HCT116 (cell line): ENCODE data around the gene STING1. TPM values are rescaled to one million over a fixed set of nuclear protein-coding genes. Genes with fewer than 3 reads are reported as not detected.
"Not testable (repeated sequence)": the region's sequence is repeated elsewhere in the genome, so short reads cannot be mapped to it uniquely, and the experiment has no call there.

Experiments used
- ATAC-seq: fragments of 200-7000 bp; cut with Tn5 transposase; 2 replicates; pipeline ENCODE4 v1.9.1; 2020; ENCODE audit warnings: mild to moderate bottlenecking, moderate library complexity
- BruUV-seq: library from RNA; stranded (reverse); fragments of 400-500 nt; replicated peaks from 2 replicates; lab custom pipeline; 2021; lab: Mats Ljungman, UMichigan
- CTCF ChIA-PET: fragments of 300-600 bp; sonication (Branson Sonifier 250); formaldehyde crosslinking; loops from one replicate; lab custom pipeline; 2021; ENCODE audit warnings: antibody characterized with exemption; lab: Charles Lee
- POLR2A ChIA-PET: fragments of 300-600, 350-600 bp; sonication (Branson Sonifier 250); formaldehyde crosslinking; loops from one replicate; lab custom pipeline; 2021; ENCODE audit warnings: antibody characterized with exemption; lab: Charles Lee
- RAD21 ChIA-PET, 2 experiments: fragments of 300-600 bp; sonication (Branson Sonifier 250); formaldehyde crosslinking; loops; one replicate each; lab custom pipeline; 2023; ENCODE audit warnings: low total read pairs in 2 of 2; ENCODE audit not compliant: uncharacterized antibody in 2 of 2, unreplicated experiment in 2 of 2, low non-redundant PET in 1 of 2; lab: Charles Lee
- DNase-seq: peaks from one replicate; pipeline ENCODE4 v3.0.0-alpha.2; 2010; ENCODE audit warnings: low read depth, low spot score
- H2AFZ ChIP-seq: fragments of 200-600 bp; shearing (Covaris generic), sonication (generic); 2 replicates; pipeline ENCODE4 v1.6.1; 2017; ENCODE audit warnings: low read depth, mixed run types, mixed read lengths, antibody characterized with exemption, low read length; ENCODE audit not compliant: poor library complexity, severe bottlenecking
- H3K27ac ChIP-seq: 2 replicates; pipeline ENCODE4 v1.5.1; 2012; ENCODE audit warnings: low read depth, low read length
- H3K27me3 ChIP-seq: fragments of 200-600 bp; sonication (generic); 2 replicates; pipeline ENCODE4 v1.6.1; 2016; ENCODE audit warnings: mixed run types, low read length, mixed read lengths; ENCODE audit not compliant: insufficient read depth
- H3K36me3 ChIP-seq, 2 experiments: fragments of 200-500 bp in 1 of 2; fragments of 200-600 bp in 1 of 2; sonication (Bioruptor generic) in 1 of 2; sonication (generic) in 1 of 2; 2 replicates each; pipeline versions ENCODE4 v1.5.1 to v1.6.1; 2014 to 2016; ENCODE audit warnings: low read length in 2 of 2, inconsistent platforms in 1 of 2, mixed read lengths in 1 of 2, mixed run types in 1 of 2; ENCODE audit not compliant: insufficient read depth in 2 of 2, control insufficient read depth in 1 of 2
- H3K4me1 ChIP-seq, 2 experiments: fragments of 200-600 bp in 1 of 2; sonication (generic) in 1 of 2; 2 replicates each; pipeline versions ENCODE4 v1.5.1 to v1.6.1; 2012 to 2017; ENCODE audit warnings: low read length in 2 of 2, inconsistent platforms in 1 of 2, mild to moderate bottlenecking in 1 of 2, mixed read lengths in 1 of 2, mixed run types in 1 of 2, moderate library complexity in 1 of 2; ENCODE audit not compliant: insufficient read depth in 2 of 2, control insufficient read depth in 1 of 2
- H3K4me2 ChIP-seq: fragments of 200-600 bp; sonication (generic); 2 replicates; pipeline ENCODE4 v1.6.1; 2017; ENCODE audit warnings: mixed run types, low read length, mixed read lengths
- H3K4me3 ChIP-seq, 2 experiments: fragments of 200-600 bp in 1 of 2; sonication (generic) in 1 of 2; replicated peaks in 1 of 2; 2 replicates each; pipeline ENCODE4 v1.5.1; 2011 to 2016; ENCODE audit warnings: low read length in 2 of 2, control low read depth in 1 of 2, low read depth in 1 of 2, mild to moderate bottlenecking in 1 of 2, mixed read lengths in 1 of 2, mixed run types in 1 of 2
- H3K79me2 ChIP-seq: fragments of 200-600 bp; sonication (generic); 2 replicates; pipeline ENCODE4 v1.6.1; 2017; ENCODE audit warnings: mild to moderate bottlenecking, mixed run types, low read length, moderate library complexity, mixed read lengths; ENCODE audit not compliant: insufficient read depth
- H3K9ac ChIP-seq: fragments of 200-600 bp; sonication (generic); 2 replicates; pipeline ENCODE4 v1.6.1; 2016; ENCODE audit warnings: low read length, mixed read lengths
- H3K9me2 ChIP-seq: fragments of 200-600 bp; sonication (generic), shearing (Covaris generic); 2 replicates; pipeline ENCODE4 v1.6.1; 2017; ENCODE audit warnings: mixed run types, mild to moderate bottlenecking, moderate library complexity; ENCODE audit not compliant: insufficient read depth
- H3K9me3 ChIP-seq, 2 experiments: fragments of 200-500 bp in 1 of 2; fragments of 200-600 bp in 1 of 2; sonication (Bioruptor generic) in 1 of 2; sonication (generic) in 1 of 2; 2 replicates each; pipeline ENCODE4 v1.6.1; 2014 to 2017; ENCODE audit warnings: low read length in 2 of 2, mixed read lengths in 2 of 2, inconsistent platforms in 1 of 2, low read depth in 1 of 2, mild to moderate bottlenecking in 1 of 2, mixed run types in 1 of 2, moderate library complexity in 1 of 2; ENCODE audit not compliant: control insufficient read depth in 1 of 2, insufficient read depth in 1 of 2
- H4K20me1 ChIP-seq: fragments of 200-600 bp; sonication (generic), shearing (Covaris generic); 2 replicates; pipeline ENCODE4 v1.6.1; 2017; ENCODE audit warnings: mixed run types, mild to moderate bottlenecking, moderate library complexity; ENCODE audit not compliant: insufficient read depth
- EGR1 ChIP-seq: IDR thresholded peaks from 2 replicates; pipeline ENCODE4 v1.6.1; 2012; ENCODE audit warnings: low read depth
- JUND ChIP-seq: IDR thresholded peaks from 2 replicates; pipeline ENCODE4 v1.6.1; 2012
- POLR2AphosphoS5 ChIP-seq: IDR thresholded peaks from 2 replicates; pipeline ENCODE4 v1.6.1; 2011; ENCODE audit warnings: mild to moderate bottlenecking, low read depth, low read length, moderate library complexity
- intact Hi-C: fragments of 100-400 bp; cut with micrococcal nuclease; formaldehyde crosslinking; loops from 2 replicates; pipeline ENCODE4 v1.10.0; 2022
- total RNA-seq: library from RNA; stranded (reverse); gene quantifications from one replicate; pipeline ENCODE4 v1.2.1, GENCODE V29; 2021; ENCODE audit not compliant: unreplicated experiment

The STING1 gene
- total RNA-seq, 1 experiment from 2014 or later: 17.7 TPM

DNA sequence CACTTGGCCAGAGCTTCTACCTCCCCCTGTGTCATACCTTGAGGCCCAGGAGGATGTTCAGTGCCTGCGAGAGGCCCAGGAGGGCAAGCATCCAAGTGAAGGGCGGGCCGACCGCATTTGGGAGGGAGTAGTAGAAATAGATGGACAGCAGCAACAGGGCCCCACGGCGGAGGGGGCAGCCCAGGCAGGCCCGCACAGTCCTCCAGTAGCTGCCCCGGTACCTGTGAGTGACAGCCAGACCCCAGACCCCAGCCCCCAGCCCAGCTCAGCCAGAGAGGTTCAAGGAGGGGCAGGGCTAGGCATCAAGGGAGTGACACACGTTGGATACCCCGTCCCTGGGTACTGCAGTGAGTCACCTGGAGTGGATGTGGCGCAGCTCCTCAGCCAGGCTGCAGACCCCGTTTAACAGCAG is 1.4 kb downstream of the STING1 start:
- no peaks in the 10 kb centered on the region for H3K9me3 ChIP-seq
- H3K4me3 ChIP-seq: peak overlapping the region in 1 of 2 experiments; percentile 54; a peak in 3 of 4 replicates
- H3K36me3 ChIP-seq: 0 out of 4 replicates have a peak, but pooled peaks cover 0 to 2% of the 10 kb centered on the region in 2 experiments
- no peaks in the 10 kb centered on the region for H4K20me1 ChIP-seq
- no peaks in the 10 kb centered on the region for H3K27me3 ChIP-seq
- TF ChIP-seq POLR2AphosphoS5 (no peak), EGR1 (no peak), JUND (no peak)
- H3K4me2 ChIP-seq: peak overlapping the region; percentile 68
- no peaks in the 10 kb centered on the region for H3K9me2 ChIP-seq
- H3K9ac ChIP-seq: peak overlapping the region; percentile 61; the same call in 1 of the 2 replicates
- POLR2A ChIA-PET: no interaction called here
- RAD21 ChIA-PET: no interaction called here
- no peak for DNase-seq
- CTCF ChIA-PET: interaction anchor here (0.6 kb wide), 1 partner anchor 11 kb away, joined by 3 read pairs; no protein-coding TSS in a partner anchor
- no peaks in the 10 kb centered on the region for H3K79me2 ChIP-seq
- intact Hi-C loops: no loop called here
- peak overlapping the region; percentile 94 for H3K27ac ChIP-seq
- ATAC-seq: peak; percentile 2; the same call in 1 of the 2 replicates
- H3K4me1 ChIP-seq: peaks cover 26 to 30% of the 10 kb centered on the region in 2 experiments
- BruUV-seq: no TSS peak
- H2AFZ ChIP-seq: no peak overlapping the region

DNA sequence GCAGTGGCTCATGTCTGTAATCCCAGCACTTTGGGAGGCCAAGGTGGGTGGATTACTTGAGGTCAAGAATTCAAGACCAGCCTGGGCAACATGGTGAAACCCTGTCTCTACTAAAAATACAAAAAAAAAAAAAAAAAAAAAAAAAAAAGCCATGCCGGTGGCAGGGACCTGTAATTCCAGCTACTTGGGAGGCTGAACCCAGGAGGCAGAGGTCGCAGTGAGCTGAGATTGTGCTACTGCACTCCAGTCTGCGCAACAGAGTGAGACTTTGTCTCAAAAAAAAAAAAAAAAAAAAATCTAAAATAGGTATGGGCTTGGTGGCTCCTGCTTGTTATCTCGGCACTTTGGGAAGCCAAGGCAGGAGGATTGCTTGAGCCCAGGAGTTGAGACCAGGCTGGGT is 2.8 kb downstream of the STING1 start:
- RAD21 ChIA-PET, POLR2A ChIA-PET, H3K9ac ChIP-seq, CTCF ChIA-PET, H3K9me2 ChIP-seq, H3K9me3 ChIP-seq, BruUV-seq, H3K79me2 ChIP-seq, H3K4me3 ChIP-seq, H3K4me2 ChIP-seq, H3K27ac ChIP-seq, intact Hi-C loops, DNase-seq, ATAC-seq, H2AFZ ChIP-seq, H3K36me3 ChIP-seq, H3K27me3 ChIP-seq, H4K20me1 ChIP-seq: not testable (repeated sequence)
- H3K4me1 ChIP-seq: peaks cover 26 to 30% of the 10 kb centered on the region in 2 experiments

- H2AFZ ChIP-seq, H3K4me2 ChIP-seq, H3K27ac ChIP-seq, intact Hi-C loops, H3K9me2 ChIP-seq, H3K9me3 ChIP-seq, CTCF ChIA-PET, RAD21 ChIA-PET, H3K9ac ChIP-seq, H4K20me1 ChIP-seq, DNase-seq, ATAC-seq, BruUV-seq, H3K36me3 ChIP-seq, H3K79me2 ChIP-seq, POLR2A ChIA-PET, H3K4me3 ChIP-seq, H3K27me3 ChIP-seq: not testable (repeated sequence)
- peaks cover 26 to 33% of the 10 kb centered on the region in 2 experiments for H3K4me1 ChIP-seq
Measured at GRCh38 chr5:139478657-139479423, 3.7 kb downstream of the STING1 start.
